ENCODE measurements around the gene TTLL9. TPM values are rescaled to one million over a fixed set of nuclear protein-coding genes. Genes with fewer than 3 reads are reported as not detected.

The TTLL9 gene
- polyA plus RNA-seq, 1 donor, result 5.5 TPM

DNA sequence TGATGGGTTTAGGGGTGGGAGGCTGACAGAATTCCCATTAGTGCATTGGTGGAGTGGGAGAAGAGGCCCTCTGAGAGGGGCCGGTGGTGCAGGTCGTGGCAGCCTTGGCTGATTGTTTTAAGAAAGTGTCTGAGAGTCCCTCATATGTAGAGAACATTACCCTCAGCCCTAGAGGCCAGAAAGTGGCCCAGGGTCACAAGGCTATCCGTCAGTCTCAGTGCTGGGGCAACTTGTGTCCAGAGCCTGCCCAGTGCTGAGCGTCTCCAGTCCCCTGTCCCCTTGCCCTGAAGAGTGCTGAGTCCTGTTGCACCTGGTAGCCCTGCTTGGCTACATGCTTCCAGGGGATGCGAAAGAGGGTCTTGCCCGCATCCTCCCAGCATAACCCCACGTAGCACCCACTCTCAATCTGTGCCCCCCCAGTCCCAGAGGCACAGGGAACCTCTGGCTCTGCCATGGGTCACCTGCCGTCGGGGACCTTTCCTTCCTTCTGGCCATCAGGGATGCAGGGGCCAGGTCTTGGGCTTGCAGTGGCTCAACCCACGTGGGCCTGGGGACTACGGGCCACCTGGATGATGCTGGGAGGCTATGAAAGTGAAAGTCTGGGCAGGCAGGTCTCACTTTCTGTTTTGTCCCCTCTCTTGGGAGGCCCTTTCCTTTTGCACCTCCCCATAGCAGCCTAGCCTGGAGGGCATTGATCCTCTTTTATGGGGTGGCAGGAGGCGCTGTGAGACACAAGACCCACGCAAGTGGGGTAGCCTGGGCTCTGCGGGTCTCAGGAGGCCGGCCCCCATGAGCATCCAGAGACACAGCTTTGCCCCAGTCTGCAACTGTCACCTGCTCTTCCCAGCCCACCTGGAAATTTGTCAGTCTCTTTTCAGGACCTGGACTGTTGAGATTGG is 12.3 kb upstream of the TTLL9 start:
- DNase-seq, result no peak

- no peak for DNase-seq
Measured at GRCh38 chr20:31858760-31859083, 11.7 kb upstream of the TTLL9 start.

- DNase-seq, result no peak
Measured at GRCh38 chr20:31859266-31859997, 11.0 kb upstream of the TTLL9 start.

DNA sequence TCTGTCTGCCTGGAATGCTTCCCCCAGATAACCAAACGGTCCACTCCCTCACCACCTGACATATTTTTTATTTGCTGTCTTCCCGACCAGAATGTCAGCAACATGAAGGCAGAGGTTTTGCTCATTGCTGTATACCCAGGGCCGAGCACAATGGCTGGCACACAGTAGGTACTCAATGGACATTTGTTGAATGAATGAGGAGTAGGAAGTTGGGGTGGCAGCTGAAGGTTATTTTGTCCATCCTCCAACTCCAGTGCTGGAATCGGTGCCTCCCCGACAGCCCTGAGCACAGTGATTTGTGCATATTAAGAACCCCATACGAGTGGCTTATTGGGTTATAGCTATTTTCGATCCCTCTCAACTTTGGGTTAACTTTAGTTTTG is 10.4 kb upstream of the TTLL9 start:
- DNase-seq, result no peak

DNA sequence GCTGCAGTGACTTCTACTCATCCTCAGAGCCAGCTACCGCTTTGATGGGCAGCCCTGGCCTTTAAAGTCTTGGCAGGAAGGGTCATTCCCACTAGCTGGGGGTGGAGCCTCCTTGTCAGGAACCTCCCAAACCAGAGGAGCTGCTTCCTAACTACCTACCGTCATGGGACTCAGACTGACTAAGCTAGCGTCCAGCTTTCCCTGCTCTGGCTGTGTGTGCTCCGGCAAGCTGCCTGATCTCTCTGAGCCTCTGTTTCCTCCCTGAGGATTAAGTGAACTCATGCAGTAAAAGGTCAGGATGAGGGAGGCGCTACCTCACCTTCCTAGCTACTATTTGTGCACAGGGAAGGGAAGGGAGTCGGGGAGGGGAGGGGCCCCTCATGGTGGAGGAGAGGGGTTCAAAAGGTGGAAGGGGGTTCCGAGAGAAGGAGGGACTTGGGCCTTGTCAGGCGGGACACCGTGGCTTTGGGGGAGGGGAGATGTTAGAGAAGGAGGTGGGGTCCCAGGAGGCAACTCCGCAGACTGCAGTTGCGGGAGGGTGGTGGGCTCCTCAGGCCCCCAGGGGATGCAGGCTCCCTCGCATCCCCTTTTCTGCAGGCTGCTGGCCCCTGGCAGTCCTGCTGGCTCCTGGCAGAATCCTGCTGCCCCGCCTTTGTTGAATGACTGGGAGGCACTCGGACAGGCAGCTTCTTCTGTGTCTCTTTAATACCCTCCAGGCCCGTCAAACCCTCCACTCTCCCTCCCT is 9.9 kb upstream of the TTLL9 start:
- no peak for DNase-seq

DNA sequence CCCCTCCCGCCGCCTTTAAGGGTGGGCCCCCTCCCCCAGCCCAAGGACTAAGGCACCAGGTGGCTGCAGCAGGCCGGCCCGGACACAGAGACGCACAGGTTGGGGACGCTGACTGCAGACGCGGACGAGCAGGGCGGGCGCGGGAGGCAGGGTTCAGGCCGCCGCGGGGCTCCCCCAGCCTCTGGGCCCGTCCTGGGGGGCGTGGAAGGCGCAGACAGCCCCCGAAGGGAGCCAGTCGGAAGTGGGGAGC is 9.4 kb upstream of the TTLL9 start:
- no peak for DNase-seq

DNA sequence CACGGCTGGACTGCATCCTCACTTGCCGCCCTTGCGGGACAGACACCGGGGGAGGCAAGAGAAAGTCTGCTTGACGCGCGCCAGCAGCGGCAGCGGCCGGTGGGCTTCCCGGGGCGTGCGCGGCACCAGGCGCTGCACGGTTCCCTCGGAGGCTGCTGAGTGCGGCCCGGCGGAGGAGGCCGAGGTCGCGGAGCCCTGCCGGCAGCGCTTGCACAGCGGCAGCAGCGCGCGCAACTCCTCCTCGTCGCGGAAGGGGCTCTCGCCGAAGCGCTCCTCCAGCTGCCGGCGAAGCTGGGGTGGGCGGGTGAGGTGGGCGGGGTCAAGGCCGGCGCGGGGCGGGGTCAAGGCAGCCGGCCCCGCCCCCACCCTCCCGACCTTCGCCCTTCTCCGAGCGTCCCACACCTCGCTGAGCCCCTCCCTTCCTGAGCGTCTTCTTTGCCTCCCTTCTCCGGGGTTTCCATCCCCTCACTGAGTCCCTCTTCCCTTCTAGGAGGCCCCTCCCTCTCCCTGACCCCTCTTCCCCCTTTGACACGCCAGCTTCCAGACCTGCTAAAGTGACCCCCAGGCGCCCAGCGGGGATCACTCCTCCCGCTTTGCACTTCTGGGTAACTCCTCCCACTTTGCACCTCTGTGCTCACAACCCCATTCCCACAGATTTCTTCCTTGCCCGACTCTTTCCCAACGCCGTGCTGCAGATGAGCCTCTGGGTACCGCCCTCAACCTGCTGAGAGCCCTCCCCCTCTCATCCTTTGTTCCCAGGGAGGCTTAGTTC is 8.9 kb upstream of the TTLL9 start:
- DNase-seq, result peak; percentile 65

GRCh38 chr20:31862157-31862470 is 8.3 kb upstream of the TTLL9 start:
- DNase-seq, result no peak

- DNase-seq, result no peak
Measured at GRCh38 chr20:31862506-31862905, 7.9 kb upstream of the TTLL9 start.

- no peak for DNase-seq
Measured at GRCh38 chr20:31863296-31864085, 6.9 kb upstream of the TTLL9 start.

GRCh38 chr20:31864521-31865400 is 5.7 kb upstream of the TTLL9 start:
- no peak for DNase-seq

GRCh38 chr20:31866221-31866620 is 4.2 kb upstream of the TTLL9 start:
- DNase-seq, result no peak

GRCh38 chr20:31868853-31869672 is 1.4 kb upstream of the TTLL9 start:
- DNase-seq, result no peak

GRCh38 chr20:31869673-31869941 is 827 bp upstream of the TTLL9 start:
- DNase-seq, result no peak

- DNase-seq, result no peak
Measured at GRCh38 chr20:31870726-31871617, 538 bp downstream of the TTLL9 start.

DNA sequence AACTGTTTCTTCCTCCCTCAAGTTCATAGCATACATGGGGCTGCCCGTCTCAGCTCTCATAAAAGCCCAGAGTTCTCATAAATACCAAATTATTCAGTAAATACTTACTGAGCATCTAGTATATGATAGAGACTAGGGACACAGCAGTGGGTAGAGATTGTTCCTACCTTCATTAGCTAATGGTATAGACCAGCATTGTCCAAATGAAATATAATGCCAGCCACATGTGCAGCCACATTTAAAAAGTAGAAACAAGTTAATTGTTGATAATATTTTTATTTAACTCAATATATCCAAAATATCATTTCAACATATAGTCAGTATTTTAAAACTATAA is 1.2 kb downstream of the TTLL9 start:
- no peak for DNase-seq

- no peak for DNase-seq
Measured at GRCh38 chr20:31872406-31872805, 2.0 kb downstream of the TTLL9 start.

- DNase-seq, result no peak
Measured at GRCh38 chr20:31875671-31876070, 5.2 kb downstream of the TTLL9 start.

- no peak for DNase-seq
Measured at GRCh38 chr20:31877684-31878083, 7.2 kb downstream of the TTLL9 start.

Data from left kidney (tissue), 2 donors.